Activated naive CD8-positive, alpha-beta T cell treated with anti-CD3 and anti-CD28 coated beads for 36 hours (primary cell): ENCODE measurements around the gene ZHX3. TPM values are rescaled to one million over a fixed set of nuclear protein-coding genes. Genes with fewer than 3 reads are reported as not detected.

Experiments
- DNase-seq: peaks from one replicate; pipeline ENCODE4 v3.0.0; 2021
- H3K27ac Mint-ChIP-seq: one replicate; pipeline ENCODE4 v1.8.0; 2022; ENCODE audit warnings: mild to moderate bottlenecking, moderate library complexity, mixed read lengths
- H3K27me3 Mint-ChIP-seq: one replicate; pipeline ENCODE4 v1.8.0; 2022; ENCODE audit warnings: mild to moderate bottlenecking, mixed read lengths
- H3K36me3 Mint-ChIP-seq: one replicate; pipeline ENCODE4 v1.8.0; 2021; ENCODE audit warnings: mild to moderate bottlenecking, mixed read lengths
- H3K4me1 Mint-ChIP-seq: one replicate; pipeline ENCODE4 v1.8.0; 2021; ENCODE audit warnings: mixed read lengths
- H3K4me3 Mint-ChIP-seq: one replicate; pipeline ENCODE4 v1.8.0; 2022; ENCODE audit warnings: mild to moderate bottlenecking, moderate library complexity, mixed read lengths
- H3K9me3 Mint-ChIP-seq: one replicate; pipeline ENCODE4 v1.8.0; 2022; ENCODE audit warnings: mixed read lengths
- total RNA-seq, 2 experiments: library from RNA; stranded (reverse); gene quantifications; one replicate each; pipeline ENCODE4 v1.2.3, GENCODE V29; 2021

ZHX3 gene
- total RNA-seq, 2 experiments from 2014 or later = 15.5 to 17.6 TPM

GRCh38 chr20:41304424-41305079, 13.0 kb downstream of the ZHX3 start:
- H3K4me1 Mint-ChIP-seq = peaks cover 13% of the 10 kb centered on the region
- no peak for DNase-seq
- H3K36me3 Mint-ChIP-seq = peaks cover 2% of the 10 kb centered on the region
- H3K27me3 Mint-ChIP-seq = no peaks in the 10 kb centered on the region
- H3K9me3 Mint-ChIP-seq = no peaks in the 10 kb centered on the region
- no peak overlapping the region for H3K27ac Mint-ChIP-seq
- no peak overlapping the region for H3K4me3 Mint-ChIP-seq

- no peaks in the 10 kb centered on the region for H3K27me3 Mint-ChIP-seq
- H3K36me3 Mint-ChIP-seq = peaks cover 2% of the 10 kb centered on the region
- H3K9me3 Mint-ChIP-seq = no peaks in the 10 kb centered on the region
- peaks cover 12% of the 10 kb centered on the region for H3K4me1 Mint-ChIP-seq
- no peak overlapping the region for H3K27ac Mint-ChIP-seq
- H3K4me3 Mint-ChIP-seq = no peak overlapping the region
- DNase-seq = no peak
Observed at GRCh38 chr20:41304002-41304401, 13.5 kb downstream of the ZHX3 start.

GRCh38 chr20:41300886-41301285, 16.6 kb downstream of the ZHX3 start:
- Mint-ChIP-seq H3K27ac (no peak overlapping the region), H3K27me3 (no peaks in the 10 kb centered on the region), H3K9me3 (no peaks in the 10 kb centered on the region), H3K4me3 (no peak overlapping the region), H3K36me3 (peaks cover 2% of the 10 kb centered on the region), H3K4me1 (peaks cover 4% of the 10 kb centered on the region)
- DNase-seq = no peak

- Mint-ChIP-seq H3K4me3 (no peak overlapping the region), H3K36me3 (peaks cover 2% of the 10 kb centered on the region), H3K27me3 (no peaks in the 10 kb centered on the region), H3K9me3 (no peaks in the 10 kb centered on the region), H3K4me1 (peaks cover 4% of the 10 kb centered on the region), H3K27ac (no peak overlapping the region)
- DNase-seq = no peak
Observed at GRCh38 chr20:41300383-41300782, 17.1 kb downstream of the ZHX3 start.

GRCh38 chr20:41299899-41300298, 17.6 kb downstream of the ZHX3 start:
- Mint-ChIP-seq H3K4me3 (no peak overlapping the region), H3K36me3 (peaks cover 2% of the 10 kb centered on the region), H3K27me3 (no peaks in the 10 kb centered on the region), H3K4me1 (peaks cover 4% of the 10 kb centered on the region), H3K27ac (no peak overlapping the region), H3K9me3 (no peaks in the 10 kb centered on the region)
- DNase-seq = no peak

- no peaks in the 10 kb centered on the region for H3K9me3 Mint-ChIP-seq
- no peak overlapping the region for H3K27ac Mint-ChIP-seq
- H3K27me3 Mint-ChIP-seq = no peaks in the 10 kb centered on the region
- no peak overlapping the region for H3K4me3 Mint-ChIP-seq
- no peak for DNase-seq
- peaks cover 7% of the 10 kb centered on the region for H3K4me1 Mint-ChIP-seq
- peaks cover 2% of the 10 kb centered on the region for H3K36me3 Mint-ChIP-seq
Observed at GRCh38 chr20:41293269-41294037, 24.1 kb downstream of the ZHX3 start.

GRCh38 chr20:41290804-41291389, 26.6 kb downstream of the ZHX3 start:
- peaks cover 3% of the 10 kb centered on the region for H3K4me1 Mint-ChIP-seq
- H3K27ac Mint-ChIP-seq = no peak overlapping the region
- no peak for DNase-seq
- H3K9me3 Mint-ChIP-seq = peaks cover 12% of the 10 kb centered on the region
- no peaks in the 10 kb centered on the region for H3K27me3 Mint-ChIP-seq
- H3K36me3 Mint-ChIP-seq = peaks cover 14% of the 10 kb centered on the region
- no peak overlapping the region for H3K4me3 Mint-ChIP-seq

- H3K9me3 Mint-ChIP-seq = peaks cover 12% of the 10 kb centered on the region
- no peaks in the 10 kb centered on the region for H3K4me1 Mint-ChIP-seq
- no peak for DNase-seq
- H3K27ac Mint-ChIP-seq = no peak overlapping the region
- H3K27me3 Mint-ChIP-seq = no peaks in the 10 kb centered on the region
- H3K4me3 Mint-ChIP-seq = no peak overlapping the region
- H3K36me3 Mint-ChIP-seq = peaks cover 14% of the 10 kb centered on the region
Observed at GRCh38 chr20:41287327-41287726, 30.2 kb downstream of the ZHX3 start.

GRCh38 chr20:41286240-41286851, 31.2 kb downstream of the ZHX3 start:
- no peaks in the 10 kb centered on the region for H3K4me1 Mint-ChIP-seq
- peaks cover 14% of the 10 kb centered on the region for H3K36me3 Mint-ChIP-seq
- peaks cover 12% of the 10 kb centered on the region for H3K9me3 Mint-ChIP-seq
- no peak overlapping the region for H3K4me3 Mint-ChIP-seq
- no peak overlapping the region for H3K27ac Mint-ChIP-seq
- no peak for DNase-seq
- no peaks in the 10 kb centered on the region for H3K27me3 Mint-ChIP-seq

GRCh38 chr20:41279546-41280225, 37.8 kb downstream of the ZHX3 start:
- DNase-seq = no peak
- H3K36me3 Mint-ChIP-seq = no peaks in the 10 kb centered on the region
- H3K27me3 Mint-ChIP-seq = no peaks in the 10 kb centered on the region
- H3K4me1 Mint-ChIP-seq = peaks cover 12% of the 10 kb centered on the region
- no peak overlapping the region for H3K27ac Mint-ChIP-seq
- H3K9me3 Mint-ChIP-seq = no peaks in the 10 kb centered on the region
- no peak overlapping the region for H3K4me3 Mint-ChIP-seq

- Mint-ChIP-seq H3K9me3 (no peaks in the 10 kb centered on the region), H3K4me1 (peaks cover 12% of the 10 kb centered on the region), H3K27ac (no peak overlapping the region), H3K27me3 (no peaks in the 10 kb centered on the region), H3K36me3 (no peaks in the 10 kb centered on the region), H3K4me3 (no peak overlapping the region)
- no peak for DNase-seq
Observed at GRCh38 chr20:41278936-41279335, 38.6 kb downstream of the ZHX3 start.

- Mint-ChIP-seq H3K27me3 (no peaks in the 10 kb centered on the region), H3K9me3 (no peaks in the 10 kb centered on the region), H3K4me1 (peaks cover 12% of the 10 kb centered on the region), H3K36me3 (no peaks in the 10 kb centered on the region), H3K27ac (no peak overlapping the region), H3K4me3 (no peak overlapping the region)
- no peak for DNase-seq
Observed at GRCh38 chr20:41277049-41277448, 40.5 kb downstream of the ZHX3 start.

- Mint-ChIP-seq H3K27me3 (no peaks in the 10 kb centered on the region), H3K4me3 (peak overlapping the region; percentile 26), H3K36me3 (no peaks in the 10 kb centered on the region), H3K27ac (no peak overlapping the region), H3K4me1 (peaks cover 12% of the 10 kb centered on the region), H3K9me3 (no peaks in the 10 kb centered on the region)
- DNase-seq = no peak
Observed at GRCh38 chr20:41276317-41276751, 41.2 kb downstream of the ZHX3 start.

GRCh38 chr20:41275301-41275731, 42.2 kb downstream of the ZHX3 start:
- no peak for DNase-seq
- no peaks in the 10 kb centered on the region for H3K9me3 Mint-ChIP-seq
- no peak overlapping the region for H3K4me3 Mint-ChIP-seq
- no peaks in the 10 kb centered on the region for H3K27me3 Mint-ChIP-seq
- no peaks in the 10 kb centered on the region for H3K36me3 Mint-ChIP-seq
- H3K27ac Mint-ChIP-seq = no peak overlapping the region
- H3K4me1 Mint-ChIP-seq = peaks cover 12% of the 10 kb centered on the region

GRCh38 chr20:41274152-41274551, 43.4 kb downstream of the ZHX3 start:
- Mint-ChIP-seq H3K36me3 (no peaks in the 10 kb centered on the region), H3K27me3 (no peaks in the 10 kb centered on the region), H3K9me3 (no peaks in the 10 kb centered on the region), H3K4me1 (peaks cover 6% of the 10 kb centered on the region), H3K4me3 (no peak overlapping the region), H3K27ac (no peak overlapping the region)
- DNase-seq = no peak
